ENCODE data around the gene CD82. TPM values are rescaled to one million over a fixed set of nuclear protein-coding genes. Genes with fewer than 3 reads are reported as not detected.

Gene CD82
- total RNA-seq, 1 experiment from 2014 or later: 4.5 TPM

- H2BK15ac ChIP-seq (ENCODE audit: low read depth, low read length): no peak overlapping the region
- no peaks in the 10 kb centered on the region for H4K20me1 ChIP-seq (ENCODE audit: control insufficient read depth, insufficient read depth, insufficient read length)
- H3K36me3 Mint-ChIP-seq (ENCODE audit: insufficient read depth in 1 of 3, low read depth in 3 of 3): no peaks in the 10 kb centered on the region
- no peak overlapping the region for H3K27ac Mint-ChIP-seq
- no peaks in the 10 kb centered on the region for H3K79me2 ChIP-seq (ENCODE audit: insufficient read depth, low read length)
- no peak for DNase-seq
- H3K4me1 ChIP-seq (ENCODE audit: insufficient read depth, low read length): no peaks in the 10 kb centered on the region
- H4K91ac ChIP-seq (ENCODE audit: insufficient read length, low read depth, low read length): no peak overlapping the region
- no peak overlapping the region for H2BK20ac ChIP-seq (ENCODE audit: low read depth, low read length, poor library complexity, severe bottlenecking)
- H3K9ac ChIP-seq (ENCODE audit: extremely low read depth, insufficient read length, low read length): no peak overlapping the region
- no peaks in the 10 kb centered on the region; a peak in 1 of 5 replicates for H3K9me3 Mint-ChIP-seq
- peaks cover 4% of the 10 kb centered on the region for H3K27me3 Mint-ChIP-seq (ENCODE audit: low read depth)
- no peak overlapping the region for H3K4me2 ChIP-seq (ENCODE audit: insufficient read depth, insufficient read length, low read length)
- H2BK12ac ChIP-seq (ENCODE audit: insufficient read length, low read depth, low read length): no peak overlapping the region
- no peak overlapping the region for H3K27ac ChIP-seq (ENCODE audit: insufficient read length, low read depth, low read length)
- H3K9me3 ChIP-seq (ENCODE audit: control insufficient read depth, low read depth, low read length): no peaks in the 10 kb centered on the region
- no peaks in the 10 kb centered on the region for H3K79me1 ChIP-seq (ENCODE audit: insufficient read depth, low read depth, low read length, poor library complexity, severe bottlenecking)
- no peak overlapping the region for H2AFZ ChIP-seq (ENCODE audit: low read length)
- no peak overlapping the region for H4K8ac ChIP-seq (replicated peaks; ENCODE audit: insufficient read length, low read depth, low read length)
- no peak for TF ChIP-seq CTCF (conservative IDR thresholded peaks at IDR 0.05)
- no peak overlapping the region for H4K5ac ChIP-seq (ENCODE audit: insufficient read length, low read depth, low read length)
- no peak overlapping the region for H2BK120ac ChIP-seq (ENCODE audit: low read depth, low read length, poor library complexity, severe bottlenecking)
- H3K4me1 Mint-ChIP-seq: peaks cover 3 to 20% of the 10 kb centered on the region in 2 experiments
- H3K23ac ChIP-seq (ENCODE audit: insufficient read length, low read depth, low read length): no peak overlapping the region
- H3K18ac ChIP-seq (ENCODE audit: insufficient read length, low read depth, low read length): no peak overlapping the region
- no peaks in the 10 kb centered on the region for H3K27me3 ChIP-seq (ENCODE audit: insufficient read depth, low read length)
- no CpG with 5 or more reads among the region's 2 CpGs for WGBS (ENCODE audit: extremely low coverage, insufficient read length, low lambda C conversion rate)
- H3K56ac ChIP-seq (ENCODE audit: insufficient read length, low read depth, low read length): no peak overlapping the region
- no peak overlapping the region for H2AK5ac ChIP-seq (ENCODE audit: insufficient read length, low read length)
- no peaks in the 10 kb centered on the region for H3K23me2 ChIP-seq (ENCODE audit: insufficient read length, low read depth, low read length, poor library complexity, severe bottlenecking)
- no peak overlapping the region for H3K4me3 Mint-ChIP-seq
- H2BK5ac ChIP-seq (ENCODE audit: insufficient read length, low read length): no peak overlapping the region
- H3T11ph ChIP-seq (ENCODE audit: low read length): no peak overlapping the region
- H3K4ac ChIP-seq (ENCODE audit: low read depth, low read length): no peak overlapping the region
- no peak overlapping the region for H3K14ac ChIP-seq (ENCODE audit: insufficient read depth, low read length)
These were observed 44.3 kb upstream of the CD82 start for GRCh38 chr11:44521148-44521547.
